Ovary (tissue), 3 donors: ENCODE results near the gene OPRL1.

Source experiments
- CTCF ChIP-seq, 3 donors: fragments of 450-650 bp in 2 of 3; fragments of 200-600 bp in 1 of 3; IDR thresholded peaks; one replicate each; pipeline versions ENCODE4 v1.5.1 to v1.8.0; 2016 to 2022; ENCODE audit warnings: antibody characterized with exemption in 3 of 3, mild to moderate bottlenecking in 1 of 3
- POLR2A ChIP-seq: fragments of 450-650 bp; IDR thresholded peaks from one replicate; pipeline ENCODE4 v1.6.1; 2017; ENCODE audit warnings: antibody characterized with exemption, mild to moderate bottlenecking, moderate library complexity
- donor health status: DM: no; HTN: no; CAD: no.

GRCh38 chr20:64090165-64090564 is 10.3 kb downstream of the OPRL1 start:
- TF ChIP-seq CTCF (IDR thresholded peaks at IDR 0.05) = no peak
- no peak for TF ChIP-seq POLR2A
